GM12873 (cell line): Measurements from ENCODE around the gene PJA2.

ENCODE experiments used
- CTCF ChIP-seq: IDR thresholded peaks from 2 replicates; pipeline ENCODE4 v1.5.1; 2012; ENCODE audit warnings: low read depth, mild to moderate bottlenecking, moderate library complexity, low read length, control low read depth; ENCODE audit not compliant: insufficient read depth; ENCODE audit errors: missing control alignments

Gene PJA2

GRCh38 chr5:109305352-109305751 lies 104.4 kb downstream of the PJA2 start:
- TF ChIP-seq CTCF = no peak

- TF ChIP-seq CTCF = no peak
Observed at GRCh38 chr5:109304309-109304708, 105.5 kb downstream of the PJA2 start.

GRCh38 chr5:109300367-109300766 lies 109.4 kb downstream of the PJA2 start:
- TF ChIP-seq CTCF = no peak

GRCh38 chr5:109299557-109299956 lies 110.2 kb downstream of the PJA2 start:
- no peak for TF ChIP-seq CTCF

DNA sequence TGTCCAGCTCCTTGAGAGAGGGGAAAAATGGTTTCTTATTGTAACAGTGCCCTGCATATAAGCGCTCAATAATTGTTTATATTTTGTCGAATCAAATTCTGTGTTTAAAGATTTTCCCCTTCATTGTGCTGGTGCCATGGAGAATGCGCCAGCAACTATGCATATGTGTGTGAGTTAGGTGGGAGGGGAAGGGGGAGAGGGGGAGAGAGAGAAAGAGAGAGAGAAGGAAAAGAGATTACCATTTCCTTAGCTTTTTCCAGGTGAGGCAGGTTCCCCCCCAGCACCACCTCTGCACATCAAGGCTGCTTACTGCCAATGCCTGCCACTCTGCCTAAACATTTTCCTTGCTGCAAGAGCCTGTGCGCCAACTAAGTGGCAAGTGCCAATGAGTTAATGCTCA lies 111.0 kb downstream of the PJA2 start:
- TF ChIP-seq CTCF = no peak

DNA sequence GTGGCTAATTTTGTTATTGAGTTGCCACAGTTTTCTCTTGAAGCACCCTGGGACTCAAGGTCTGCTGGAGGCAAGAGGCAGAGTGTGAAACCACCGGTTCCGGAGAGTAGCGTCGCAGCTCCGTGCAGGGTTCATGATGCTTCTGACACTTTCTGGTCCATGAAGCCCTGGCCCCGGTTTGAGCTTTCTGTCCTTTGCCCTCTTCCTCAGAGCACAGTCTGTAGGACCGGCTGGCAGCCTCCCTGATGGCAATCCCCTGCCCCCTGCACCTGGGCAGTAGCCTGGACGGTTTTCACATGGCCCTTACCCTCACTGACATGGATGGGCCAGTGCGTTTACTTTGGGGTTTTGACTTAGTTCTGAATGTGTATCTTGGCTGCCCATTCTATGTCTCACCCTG lies 111.9 kb downstream of the PJA2 start:
- TF ChIP-seq CTCF = no peak

GRCh38 chr5:109291090-109291489 lies 118.7 kb downstream of the PJA2 start:
- TF ChIP-seq CTCF = no peak
